PFSK-1 (cell line): Measurements from ENCODE around the gene EFNA5.

Experiments
- FOXP2 ChIP-seq: optimal IDR thresholded peaks from 2 replicates; pipeline ENCODE3; 2011; ENCODE audit warnings: borderline replicate concordance, control low read depth, inconsistent platforms; ENCODE audit not compliant: insufficient read depth; ENCODE audit errors: extremely low read length, extremely low read depth
- POLR2AphosphoS5 ChIP-seq: IDR thresholded peaks from 2 replicates; pipeline ENCODE4 v1.6.1; 2012; ENCODE audit warnings: low read depth, mild to moderate bottlenecking, control low read depth, low read length, moderate library complexity
- SIN3A ChIP-seq: IDR thresholded peaks from 2 replicates; pipeline ENCODE4 v1.6.1; 2012; ENCODE audit warnings: mild to moderate bottlenecking, low read length, moderate library complexity, borderline replicate concordance; ENCODE audit not compliant: insufficient read depth
- TAF1 ChIP-seq: IDR thresholded peaks from 2 replicates; pipeline ENCODE4 v1.6.1; 2012; ENCODE audit warnings: low read length, control low read depth, borderline replicate concordance; ENCODE audit not compliant: insufficient read depth
- TF ChIP-seq, protein P1 (sequence below), 2 experiments: IDR thresholded peaks; 2 replicates each; pipeline versions ENCODE4 v1.6.1 to v1.8.0; 2011 to 2012; ENCODE audit warnings: low read depth in 2 of 2, low read length in 2 of 2, control low read depth in 1 of 2, inconsistent platforms in 1 of 2, mild to moderate bottlenecking in 1 of 2, moderate library complexity in 1 of 2; ENCODE audit not compliant: insufficient read depth in 1 of 2

Gene EFNA5

DNA sequence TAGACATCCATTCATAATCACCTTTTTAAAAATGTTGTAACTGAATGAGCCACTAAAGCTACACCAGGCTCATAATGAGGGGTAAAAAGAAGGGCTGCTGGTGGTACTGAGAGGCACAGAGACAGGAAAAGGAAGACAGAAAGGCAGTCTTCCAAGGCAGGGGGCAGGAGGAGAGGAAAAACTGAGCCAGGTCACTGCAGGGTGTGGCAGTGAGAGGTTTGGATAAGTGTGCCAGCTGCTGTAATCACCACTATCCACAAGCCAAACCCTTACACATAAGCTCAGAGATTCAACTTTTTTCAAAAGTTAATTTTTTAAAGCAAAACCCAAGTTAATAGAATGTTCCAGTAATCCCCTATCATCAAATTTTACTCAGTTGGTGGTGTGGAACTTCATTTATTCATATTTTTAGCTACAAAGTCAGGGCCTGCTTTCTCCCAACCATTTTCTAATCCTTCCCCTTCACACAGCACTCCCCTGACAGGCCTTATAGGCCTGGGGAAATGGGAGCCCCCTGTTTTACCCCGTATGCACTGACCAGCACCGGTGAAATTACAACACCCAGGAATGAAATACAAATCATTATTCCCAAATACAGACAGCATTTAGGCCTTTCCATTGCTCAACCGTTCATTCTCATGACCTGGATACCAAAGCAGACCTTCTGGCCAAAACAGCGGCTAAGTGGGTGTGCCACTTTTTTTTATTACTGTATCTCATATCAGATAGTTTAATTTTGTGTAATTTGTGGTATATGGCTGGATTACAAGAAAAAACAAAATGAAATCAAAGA, 76.3 kb downstream of the EFNA5 start:
- no peak for TF ChIP-seq FOXP2
- no peak for TF ChIP-seq SIN3A
- no peak for TF ChIP-seq POLR2AphosphoS5
- no peak for TF ChIP-seq TAF1
- TF ChIP-seq, protein P1, sequence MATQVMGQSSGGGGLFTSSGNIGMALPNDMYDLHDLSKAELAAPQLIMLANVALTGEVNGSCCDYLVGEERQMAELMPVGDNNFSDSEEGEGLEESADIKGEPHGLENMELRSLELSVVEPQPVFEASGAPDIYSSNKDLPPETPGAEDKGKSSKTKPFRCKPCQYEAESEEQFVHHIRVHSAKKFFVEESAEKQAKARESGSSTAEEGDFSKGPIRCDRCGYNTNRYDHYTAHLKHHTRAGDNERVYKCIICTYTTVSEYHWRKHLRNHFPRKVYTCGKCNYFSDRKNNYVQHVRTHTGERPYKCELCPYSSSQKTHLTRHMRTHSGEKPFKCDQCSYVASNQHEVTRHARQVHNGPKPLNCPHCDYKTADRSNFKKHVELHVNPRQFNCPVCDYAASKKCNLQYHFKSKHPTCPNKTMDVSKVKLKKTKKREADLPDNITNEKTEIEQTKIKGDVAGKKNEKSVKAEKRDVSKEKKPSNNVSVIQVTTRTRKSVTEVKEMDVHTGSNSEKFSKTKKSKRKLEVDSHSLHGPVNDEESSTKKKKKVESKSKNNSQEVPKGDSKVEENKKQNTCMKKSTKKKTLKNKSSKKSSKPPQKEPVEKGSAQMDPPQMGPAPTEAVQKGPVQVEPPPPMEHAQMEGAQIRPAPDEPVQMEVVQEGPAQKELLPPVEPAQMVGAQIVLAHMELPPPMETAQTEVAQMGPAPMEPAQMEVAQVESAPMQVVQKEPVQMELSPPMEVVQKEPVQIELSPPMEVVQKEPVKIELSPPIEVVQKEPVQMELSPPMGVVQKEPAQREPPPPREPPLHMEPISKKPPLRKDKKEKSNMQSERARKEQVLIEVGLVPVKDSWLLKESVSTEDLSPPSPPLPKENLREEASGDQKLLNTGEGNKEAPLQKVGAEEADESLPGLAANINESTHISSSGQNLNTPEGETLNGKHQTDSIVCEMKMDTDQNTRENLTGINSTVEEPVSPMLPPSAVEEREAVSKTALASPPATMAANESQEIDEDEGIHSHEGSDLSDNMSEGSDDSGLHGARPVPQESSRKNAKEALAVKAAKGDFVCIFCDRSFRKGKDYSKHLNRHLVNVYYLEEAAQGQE (IDR thresholded peaks at IDR 0.05; ENCODE audit: insufficient read depth in 1 of 2, low read depth in 2 of 2, low read length in 2 of 2): no peak

DNA sequence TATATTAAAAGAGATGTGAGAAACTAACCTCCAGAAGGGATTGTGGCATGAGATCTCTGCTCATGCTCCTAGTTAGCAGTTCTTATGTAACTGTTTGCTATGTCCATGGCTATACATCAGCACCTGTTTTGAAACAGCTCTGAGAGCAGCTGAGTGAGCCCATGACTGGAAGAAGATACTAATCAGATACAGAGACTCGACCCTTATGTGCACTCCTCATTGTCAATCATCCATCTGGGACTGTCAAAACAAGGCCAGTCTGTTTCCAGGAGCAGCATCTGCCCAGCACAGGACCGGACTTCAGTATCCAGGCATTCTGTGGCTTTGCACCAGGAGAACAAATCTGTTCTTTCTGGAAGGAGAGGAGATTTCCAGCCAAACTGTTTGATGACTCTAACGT, 77.7 kb downstream of the EFNA5 start:
- TF ChIP-seq POLR2AphosphoS5 (no peak), FOXP2 (no peak), SIN3A (no peak), TAF1 (no peak)
- TF ChIP-seq, protein P1 (IDR thresholded peaks at IDR 0.05; ENCODE audit: insufficient read depth in 1 of 2, low read depth in 2 of 2, low read length in 2 of 2): no peak

DNA sequence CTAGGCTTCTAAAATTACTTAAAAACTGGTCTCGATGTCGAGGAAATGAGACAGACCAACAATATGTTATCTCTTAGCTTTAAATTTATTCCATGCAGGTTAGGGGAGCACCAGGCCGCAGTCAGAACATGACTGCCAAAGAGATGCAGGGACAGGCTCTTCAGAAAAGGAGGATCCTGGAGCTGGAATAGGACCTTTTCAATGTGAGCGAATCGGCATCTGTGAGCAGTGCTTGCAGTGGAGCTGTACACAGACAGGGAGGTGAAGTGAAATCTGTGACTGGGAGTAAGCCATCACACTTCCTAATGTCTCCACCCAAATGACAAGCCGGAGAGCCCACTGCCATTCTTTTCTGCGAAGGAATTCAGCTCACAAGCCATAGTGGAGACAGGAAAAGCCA, 78.2 kb downstream of the EFNA5 start:
- TF ChIP-seq POLR2AphosphoS5 (no peak), FOXP2 (no peak), SIN3A (no peak)

DNA sequence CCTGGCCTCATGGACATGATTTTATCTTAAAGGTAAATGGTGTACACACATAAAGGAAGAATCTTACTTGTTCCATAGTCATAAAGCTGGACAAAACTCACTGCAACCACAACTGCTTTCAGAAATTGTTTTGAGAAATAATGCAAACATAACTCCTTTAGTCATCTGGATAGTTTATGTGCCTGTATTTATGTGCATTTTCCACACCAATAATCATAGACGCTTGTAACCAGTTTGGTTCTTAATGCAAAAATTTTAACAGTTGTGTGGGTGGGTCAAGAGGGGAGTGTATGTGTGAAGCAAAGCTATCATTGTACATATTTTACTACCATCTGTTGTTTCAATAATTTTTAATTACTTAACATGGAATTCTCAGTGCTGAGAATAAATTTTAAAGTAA, 80.1 kb downstream of the EFNA5 start:
- TF ChIP-seq POLR2AphosphoS5 (no peak), TAF1 (no peak), FOXP2 (no peak), SIN3A (no peak)
- TF ChIP-seq, protein P1 (IDR thresholded peaks at IDR 0.05; ENCODE audit: insufficient read depth in 1 of 2, low read depth in 2 of 2, low read length in 2 of 2): no peak

DNA sequence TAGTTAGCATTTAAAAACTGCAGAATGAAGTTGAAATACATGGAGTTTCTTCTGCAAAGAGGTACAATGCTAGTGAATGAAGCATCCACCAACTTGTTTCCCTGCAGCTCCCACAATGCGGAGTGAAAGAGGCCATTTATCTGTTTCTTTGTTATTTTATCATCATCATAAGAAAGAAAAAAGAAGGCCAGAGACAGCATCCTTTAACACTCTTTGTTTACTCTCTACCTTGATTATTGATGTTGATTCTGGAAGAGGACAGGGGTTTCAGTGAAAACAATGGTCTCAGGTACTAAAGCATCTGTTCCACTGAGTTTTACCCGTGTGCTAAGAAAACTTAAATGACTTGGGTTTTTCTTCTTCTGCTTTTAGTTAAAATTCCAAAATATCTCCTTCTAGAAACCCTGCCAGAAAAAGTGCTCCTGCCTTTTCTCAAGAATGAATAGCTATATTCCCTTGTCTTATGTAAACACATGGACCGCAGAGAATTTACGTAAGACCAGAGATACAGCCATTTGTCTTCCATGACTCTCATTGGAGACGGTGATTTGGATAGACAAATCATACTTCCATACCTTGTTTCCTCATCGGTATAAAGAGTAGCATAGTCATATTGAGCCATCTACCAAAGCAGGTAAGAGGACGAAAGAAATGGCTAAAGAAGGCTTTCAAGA, 81.1 kb downstream of the EFNA5 start:
- TF ChIP-seq FOXP2 (no peak), POLR2AphosphoS5 (no peak), SIN3A (no peak), TAF1 (no peak)
- TF ChIP-seq, protein P1 (IDR thresholded peaks at IDR 0.05; ENCODE audit: insufficient read depth in 1 of 2, low read depth in 2 of 2, low read length in 2 of 2): no peak
